Esophagus squamous epithelium (tissue), 5 donors: ENCODE data around the gene SLC12A6. TPM values are rescaled to one million over a fixed set of nuclear protein-coding genes. Genes with fewer than 3 reads are reported as not detected.

Experiments used
- DNase-seq: peaks from one replicate; lab custom pipeline; 2025; lab: John Stamatoyannopoulos, UW
- H3K27ac ChIP-seq, 4 donors: fragments of 200-600 bp; sonication (generic); one replicate each; pipeline ENCODE4 v1.5.1; 2016 to 2019; ENCODE audit warnings: mild to moderate bottlenecking in 1 of 4
- H3K27me3 ChIP-seq, 4 donors: fragments of 200-600 bp; sonication (generic); 1 replicate in 3 of 4; 2 replicates in 1 of 4; pipeline versions ENCODE4 v1.5.1 to v1.6.0; 2017 to 2021; ENCODE audit warnings: antibody characterized with exemption in 1 of 4
- H3K36me3 ChIP-seq, 3 donors: fragments of 200-600 bp; sonication (generic); one replicate each; pipeline ENCODE4 v1.5.1; 2016 to 2019
- H3K4me1 ChIP-seq, 3 donors: fragments of 200-600 bp; sonication (generic); one replicate each; pipeline ENCODE4 v1.5.1; 2017 to 2019
- H3K4me3 ChIP-seq, 4 donors: fragments of 200-600 bp; sonication (generic); 1 replicate in 3 of 4; 2 replicates in 1 of 4; pipeline ENCODE4 v1.5.1; 2016 to 2019; ENCODE audit warnings: mild to moderate bottlenecking in 2 of 4, moderate library complexity in 1 of 4
- H3K9me3 ChIP-seq, 3 donors: fragments of 200-600 bp; sonication (generic); one replicate each; pipeline ENCODE4 v1.5.1; 2016 to 2019
- CTCF ChIP-seq, 6 experiments: fragments of 450-650 bp in 4 of 6; fragments of 200-600 bp in 2 of 6; sonication (generic) in 2 of 6; IDR thresholded peaks; one replicate each; pipeline ENCODE4 v1.5.1; 2016 to 2019; ENCODE audit warnings: antibody characterized with exemption in 6 of 6, mild to moderate bottlenecking in 4 of 6, moderate library complexity in 4 of 6
- POLR2A ChIP-seq, 4 donors: fragments of 450-650 bp; IDR thresholded peaks; one replicate each; pipeline ENCODE4 v1.6.1; 2017; ENCODE audit warnings: antibody characterized with exemption in 4 of 4, mild to moderate bottlenecking in 4 of 4, moderate library complexity in 3 of 4
- WGBS, 2 donors: methylation state at CpG; one replicate each; pipeline ENCODE4 v1.1.5; 2018; 5-methylcytosine and 5-hydroxymethylcytosine counted together
- intact Hi-C: fragments of 100-400 bp; cut with DNase I; formaldehyde crosslinking; loops from one replicate; pipeline ENCODE4 v1.15.0; 2022
- total RNA-seq, 4 donors: library from RNA; depleted of rRNA; stranded (reverse); fragments of >200 nt; gene quantifications; one replicate each; pipeline ENCODE4 v1.1.0, GENCODE V29; 2016
- donor health status: DM: yes; HTN: yes; CAD: no.

Gene SLC12A6
- total RNA-seq, 4 donors from 2014 or later: 33.0 to 70.3 (median 49.5) TPM

- H3K4me1 ChIP-seq: no peaks in the 10 kb centered on the region
- no peak overlapping the region for H3K27ac ChIP-seq
- no peak overlapping the region for H3K4me3 ChIP-seq
- TF ChIP-seq CTCF (IDR thresholded peaks at IDR 0.05) (no peak), POLR2A (IDR thresholded peaks at IDR 0.05) (no peak)
- H3K9me3 ChIP-seq: no peaks in the 10 kb centered on the region
- peaks cover 0 to 100% (median 24%) of the 10 kb centered on the region in 3 donors for H3K36me3 ChIP-seq
- intact Hi-C loops: no loop called here
- DNase-seq: no peak
- H3K27me3 ChIP-seq: no peaks in the 10 kb centered on the region
Observed at GRCh38 chr15:34252545-34252944, 85.0 kb downstream of the SLC12A6 start.

GRCh38 chr15:34248190-34248589, 89.4 kb downstream of the SLC12A6 start:
- no peaks in the 10 kb centered on the region for H3K9me3 ChIP-seq
- intact Hi-C loops: loop anchor here (5.0 kb wide), 1 partner anchor 59 kb away; no protein-coding TSS in a partner anchor
- no peak for DNase-seq
- H3K36me3 ChIP-seq: peaks cover 0 to 100% (median 23%) of the 10 kb centered on the region in 3 donors
- H3K4me1 ChIP-seq: no peaks in the 10 kb centered on the region
- 84 to 100% methylated on average over 1 of the region's 1 CpG for WGBS, 2 donors
- no peak overlapping the region for H3K4me3 ChIP-seq
- H3K27me3 ChIP-seq: no peaks in the 10 kb centered on the region
- no peak for TF ChIP-seq POLR2A (IDR thresholded peaks at IDR 0.05)
- no peak for TF ChIP-seq CTCF (IDR thresholded peaks at IDR 0.05)
- no peak overlapping the region for H3K27ac ChIP-seq

- Histone ChIP-seq H3K27me3 (no peaks in the 10 kb centered on the region), H3K36me3 (peaks cover 0 to 95% (median 21%) of the 10 kb centered on the region in 3 donors), H3K27ac (no peak overlapping the region), H3K4me1 (peaks cover 0 to 5% (median 0%) of the 10 kb centered on the region in 3 donors), H3K4me3 (no peak overlapping the region), H3K9me3 (no peaks in the 10 kb centered on the region)
- WGBS, 2 donors: 70 to 74% methylated on average over 8 to 9 of the region's 9 CpGs
- no peak for DNase-seq
- TF ChIP-seq POLR2A (IDR thresholded peaks at IDR 0.05) (no peak), CTCF (IDR thresholded peaks at IDR 0.05) (no peak)
- intact Hi-C loops: loop anchor here (5.0 kb wide), 1 partner anchor 61 kb away; no protein-coding TSS in a partner anchor
Observed at GRCh38 chr15:34246276-34246976, 91.2 kb downstream of the SLC12A6 start.

GRCh38 chr15:34243226-34243625, 94.4 kb downstream of the SLC12A6 start:
- peaks cover 0 to 31% (median 0%) of the 10 kb centered on the region in 3 donors for H3K4me1 ChIP-seq
- H3K27me3 ChIP-seq: no peaks in the 10 kb centered on the region
- no peak for DNase-seq
- intact Hi-C loops: no loop called here
- no peaks in the 10 kb centered on the region for H3K9me3 ChIP-seq
- WGBS, 2 donors: 63 to 65% methylated on average over 3 of the region's 3 CpGs
- TF ChIP-seq POLR2A (IDR thresholded peaks at IDR 0.05) (no peak), CTCF (IDR thresholded peaks at IDR 0.05) (no peak)
- H3K27ac ChIP-seq: no peak overlapping the region
- H3K36me3 ChIP-seq: peaks cover 2 to 91% (median 20%) of the 10 kb centered on the region in 3 donors
- H3K4me3 ChIP-seq: no peak overlapping the region

GRCh38 chr15:34242331-34242710, 95.3 kb downstream of the SLC12A6 start:
- intact Hi-C loops: no loop called here
- no peaks in the 10 kb centered on the region for H3K9me3 ChIP-seq
- no peak overlapping the region for H3K4me3 ChIP-seq
- no peaks in the 10 kb centered on the region for H3K27me3 ChIP-seq
- DNase-seq: no peak
- peak overlapping the region in 2 of 4 donors; percentile 82 to 85 for H3K27ac ChIP-seq
- peaks cover 0 to 31% (median 0%) of the 10 kb centered on the region in 3 donors for H3K4me1 ChIP-seq
- TF ChIP-seq CTCF (IDR thresholded peaks at IDR 0.05) (no peak), POLR2A (IDR thresholded peaks at IDR 0.05) (no peak)
- WGBS, 2 donors: 85 to 89% methylated on average over 4 of the region's 4 CpGs
- H3K36me3 ChIP-seq: peaks cover 5 to 91% (median 24%) of the 10 kb centered on the region in 3 donors
